ENCODE results near the gene FBRS. TPM values are rescaled to one million over a fixed set of nuclear protein-coding genes. Genes with fewer than 3 reads are reported as not detected.

The FBRS gene
- total RNA-seq, 5 donors from 2014 or later (not counting 1 experiment from before 2014, with no cell fraction given), result 159 to 186 (median 167) TPM

GRCh38 chr16:30650369-30651123 is 7.7 kb upstream of the FBRS start, which contains the start of gene PRR14:
Gene PRR14, plus strand, starts transcription at chr16:30650960. Its CDS starts 686 bp downstream, at chr16:30651646.
- no peaks in the 10 kb centered on the region for H3K9me3 ChIP-seq
- DNase-seq (peak; percentile 94 to 99 (median 98)), ATAC-seq (replicated peaks in 1 of 4) (peak; percentile 86 to 88 (median 87))
- H3K4me3 ChIP-seq (ENCODE audit: control insufficient read depth in 1 of 2, extremely low read depth in 1 of 2, low read length in 1 of 2), result peak within 1 kb of the TSS; percentile 93 to 99
- Mint-ChIP-seq H3K27me3 (no peaks in the 10 kb centered on the region), H3K9me3 (no peaks in the 10 kb centered on the region), H3K4me3 (peak within 1 kb of the TSS; percentile 92 to 100 (median 98)), H3K4me1 (peaks cover 27 to 29% (median 29%) of the 10 kb centered on the region in 3 donors), H3K36me3 (peaks cover 15% of the 10 kb centered on the region), H3K27ac (peak within 1 kb of the TSS; percentile 98 to 99)
- CTCF ChIA-PET, result interaction anchor here (0.6 to 2.2 kb wide), 12 partner anchors 8 to 808 kb away, joined by 3 to 8 read pairs (median 5); partner anchors contain the start of genes DCTPP1 (in 1 of the 2) and FBRS (in 1 of the 2)
- H3K36me3 ChIP-seq (ENCODE audit: control insufficient read depth in 2 of 2, extremely low read depth in 1 of 2, insufficient read depth in 1 of 2, low read length in 1 of 2), result peaks cover 10 to 38% of the 10 kb centered on the region in 2 donors
- peak within 1 kb of the TSS; percentile 98 for H3K27ac ChIP-seq (ENCODE audit: low read length)
- peaks cover 4 to 28% of the 10 kb centered on the region in 2 experiments for H3K4me1 ChIP-seq (ENCODE audit: control insufficient read depth in 1 of 2, extremely low read depth in 1 of 2, insufficient read depth in 2 of 2, low read length in 2 of 2)
- H3K27me3 ChIP-seq (replicated peaks in 1 of 2; ENCODE audit: control insufficient read depth in 2 of 2, extremely low read depth in 1 of 2, insufficient read depth in 2 of 2, low read length in 1 of 2), result no peaks in the 10 kb centered on the region
- 1% methylated on average over 40 of the region's 53 CpGs for WGBS (ENCODE audit: insufficient coverage)
- POLR2A ChIA-PET, result interaction anchor here (0.6 to 0.7 kb wide), 5 partner anchors 8 to 1711 kb away, joined by 3 to 9 read pairs (median 4); no protein-coding TSS in a partner anchor

- H3K9me3 Mint-ChIP-seq, result no peaks in the 10 kb centered on the region
- Histone ChIP-seq H3K4me1 (ENCODE audit: control insufficient read depth in 1 of 2, extremely low read depth in 1 of 2, insufficient read depth in 2 of 2, low read length in 2 of 2) (peaks cover 4 to 33% of the 10 kb centered on the region in 2 experiments), H3K27me3 (replicated peaks in 1 of 2; ENCODE audit: control insufficient read depth in 2 of 2, extremely low read depth in 1 of 2, insufficient read depth in 2 of 2, low read length in 1 of 2) (no peaks in the 10 kb centered on the region), H3K9me3 (no peaks in the 10 kb centered on the region), H3K4me3 (ENCODE audit: control insufficient read depth in 1 of 2, extremely low read depth in 1 of 2, low read length in 1 of 2) (peak overlapping the region; percentile 93 to 99), H3K36me3 (ENCODE audit: control insufficient read depth in 2 of 2, extremely low read depth in 1 of 2, insufficient read depth in 1 of 2, low read length in 1 of 2) (peaks cover 12 to 46% of the 10 kb centered on the region in 2 donors), H3K27ac (ENCODE audit: low read length) (peak overlapping the region; percentile 98)
- H3K4me1 Mint-ChIP-seq, result peaks cover 30 to 33% (median 32%) of the 10 kb centered on the region in 3 donors
- peak overlapping the region; percentile 98 to 99 for H3K27ac Mint-ChIP-seq
- POLR2A ChIA-PET, result interaction anchor here in 1 of 2 donors (0.6 kb wide), 1 partner anchor 7 kb away, joined by 4 read pairs; no protein-coding TSS in a partner anchor
- peak overlapping the region; percentile 92 to 100 (median 98) for H3K4me3 Mint-ChIP-seq
- CTCF ChIA-PET, result interaction anchor here (0.6 to 2.2 kb wide), 7 partner anchors 9 to 222 kb away, joined by 3 to 8 read pairs (median 4); partner anchors contain the start of gene DCTPP1 (in 1 of the 2)
- H3K36me3 Mint-ChIP-seq, result peaks cover 21% of the 10 kb centered on the region
- under 1% methylated on average over 55 of the region's 71 CpGs for WGBS (ENCODE audit: insufficient coverage)
- H3K27me3 Mint-ChIP-seq, result no peaks in the 10 kb centered on the region
- DNase-seq (peak; percentile 43 to 87 (median 62)), ATAC-seq (replicated peaks in 1 of 4) (peak; percentile 59 to 67 (median 64))
Observed at GRCh38 chr16:30651124-30652004, 6.9 kb upstream of the FBRS start.

DNA sequence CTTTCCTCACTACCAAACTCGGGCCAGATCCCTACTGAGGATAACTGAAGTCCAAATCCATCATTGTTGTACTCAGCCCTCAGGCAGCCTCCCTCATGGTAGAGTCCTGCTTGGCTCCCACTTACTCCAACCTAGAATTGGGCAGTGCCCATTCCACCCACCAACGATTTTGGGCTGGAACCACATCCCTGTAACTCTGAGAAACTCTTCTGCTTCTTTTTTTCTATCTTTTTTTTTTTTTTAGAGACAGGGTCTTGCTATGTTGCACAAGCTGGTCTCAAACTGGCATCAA is 6.3 kb upstream of the FBRS start:
- H3K9me3 Mint-ChIP-seq, result no peaks in the 10 kb centered on the region
- peaks cover 22% of the 10 kb centered on the region for H3K36me3 Mint-ChIP-seq
- peak overlapping the region; percentile 78 to 92 (median 82) for H3K4me3 Mint-ChIP-seq
- peak overlapping the region; percentile 95 for H3K27ac ChIP-seq (ENCODE audit: low read length)
- ChIA-PET CTCF (no interaction called here), POLR2A (no interaction called here)
- 6% methylated on average over 2 of the region's 2 CpGs for WGBS (ENCODE audit: insufficient coverage)
- peak overlapping the region; percentile 80 to 81 for H3K27ac Mint-ChIP-seq
- no peaks in the 10 kb centered on the region for H3K9me3 ChIP-seq
- peak overlapping the region; percentile 51 to 99 for H3K4me3 ChIP-seq (ENCODE audit: control insufficient read depth in 1 of 2, extremely low read depth in 1 of 2, low read length in 1 of 2)
- H3K27me3 Mint-ChIP-seq, result no peaks in the 10 kb centered on the region
- ATAC-seq (replicated peaks in 1 of 4) (no peak), DNase-seq (no peak)
- H3K36me3 ChIP-seq (ENCODE audit: control insufficient read depth in 2 of 2, extremely low read depth in 1 of 2, insufficient read depth in 1 of 2, low read length in 1 of 2), result peaks cover 12 to 51% of the 10 kb centered on the region in 2 donors
- H3K4me1 Mint-ChIP-seq, result peaks cover 36 to 37% (median 37%) of the 10 kb centered on the region in 3 donors
- H3K4me1 ChIP-seq (ENCODE audit: control insufficient read depth in 1 of 2, extremely low read depth in 1 of 2, insufficient read depth in 2 of 2, low read length in 2 of 2), result peaks cover 5 to 38% of the 10 kb centered on the region in 2 experiments
- no peaks in the 10 kb centered on the region for H3K27me3 ChIP-seq (replicated peaks in 1 of 2; ENCODE audit: control insufficient read depth in 2 of 2, extremely low read depth in 1 of 2, insufficient read depth in 2 of 2, low read length in 1 of 2)

- Mint-ChIP-seq H3K9me3 (no peaks in the 10 kb centered on the region), H3K27ac (peak overlapping the region; percentile 80 to 81), H3K4me1 (peaks cover 43 to 45% (median 45%) of the 10 kb centered on the region in 3 donors), H3K27me3 (no peaks in the 10 kb centered on the region), H3K4me3 (peak overlapping the region; percentile 78 to 92 (median 82)), H3K36me3 (peaks cover 22% of the 10 kb centered on the region)
- H3K4me3 ChIP-seq (ENCODE audit: control insufficient read depth in 1 of 2, extremely low read depth in 1 of 2, low read length in 1 of 2), result no peak overlapping the region
- no peaks in the 10 kb centered on the region for H3K9me3 ChIP-seq
- CTCF ChIA-PET, result no interaction called here
- POLR2A ChIA-PET, result no interaction called here
- H3K4me1 ChIP-seq (ENCODE audit: control insufficient read depth in 1 of 2, extremely low read depth in 1 of 2, insufficient read depth in 2 of 2, low read length in 2 of 2), result peaks cover 12 to 46% of the 10 kb centered on the region in 2 experiments
- no peaks in the 10 kb centered on the region for H3K27me3 ChIP-seq (replicated peaks in 1 of 2; ENCODE audit: control insufficient read depth in 2 of 2, extremely low read depth in 1 of 2, insufficient read depth in 2 of 2, low read length in 1 of 2)
- 96% methylated on average over 18 of the region's 18 CpGs for WGBS (ENCODE audit: insufficient coverage)
- H3K27ac ChIP-seq (ENCODE audit: low read length), result no peak overlapping the region
- no peak for DNase-seq
- H3K36me3 ChIP-seq (ENCODE audit: control insufficient read depth in 2 of 2, extremely low read depth in 1 of 2, insufficient read depth in 1 of 2, low read length in 1 of 2), result peaks cover 12 to 51% of the 10 kb centered on the region in 2 donors
- ATAC-seq (replicated peaks in 1 of 4), result no peak
Observed at GRCh38 chr16:30652718-30653117, 5.5 kb upstream of the FBRS start.

DNA sequence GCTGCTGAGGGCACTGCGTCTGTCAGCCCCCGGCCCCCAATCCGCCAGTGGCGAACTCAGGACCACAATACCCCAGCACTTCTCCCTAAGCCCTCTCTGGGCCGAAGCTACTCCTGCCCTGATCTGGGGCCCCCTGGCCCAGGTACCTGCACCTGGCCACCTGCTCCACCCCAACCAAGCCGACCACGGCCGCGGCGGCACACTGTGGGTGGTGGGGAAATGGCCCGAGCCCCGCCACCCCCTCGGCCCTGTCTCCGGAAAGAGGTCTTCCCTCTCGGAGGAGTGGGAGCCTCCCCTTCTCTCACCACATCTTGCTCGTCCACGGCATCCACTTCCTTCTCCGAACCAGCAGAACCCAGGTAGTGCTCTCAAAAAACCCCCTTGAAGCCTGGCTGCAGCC is 3.4 kb upstream of the FBRS start:
- H3K36me3 Mint-ChIP-seq, result peaks cover 22% of the 10 kb centered on the region
- no peak overlapping the region for H3K27ac Mint-ChIP-seq
- peaks cover 41 to 43% (median 42%) of the 10 kb centered on the region in 3 donors for H3K4me1 Mint-ChIP-seq
- Histone ChIP-seq H3K4me3 (ENCODE audit: control insufficient read depth in 1 of 2, extremely low read depth in 1 of 2, low read length in 1 of 2) (no peak overlapping the region), H3K9me3 (no peaks in the 10 kb centered on the region), H3K27ac (ENCODE audit: low read length) (no peak overlapping the region), H3K4me1 (ENCODE audit: control insufficient read depth in 1 of 2, extremely low read depth in 1 of 2, insufficient read depth in 2 of 2, low read length in 2 of 2) (peaks cover 12 to 41% of the 10 kb centered on the region in 2 experiments), H3K36me3 (ENCODE audit: control insufficient read depth in 2 of 2, extremely low read depth in 1 of 2, insufficient read depth in 1 of 2, low read length in 1 of 2) (peaks cover 12 to 51% of the 10 kb centered on the region in 2 donors), H3K27me3 (replicated peaks in 1 of 2; ENCODE audit: control insufficient read depth in 2 of 2, extremely low read depth in 1 of 2, insufficient read depth in 2 of 2, low read length in 1 of 2) (no peaks in the 10 kb centered on the region)
- H3K9me3 Mint-ChIP-seq, result no peaks in the 10 kb centered on the region
- no peaks in the 10 kb centered on the region for H3K27me3 Mint-ChIP-seq
- 93% methylated on average over 7 of the region's 18 CpGs for whole genome bisulfite sequencing (ENCODE audit: insufficient coverage)
- CTCF ChIA-PET, result no interaction called here
- H3K4me3 Mint-ChIP-seq, result no peak overlapping the region
- ATAC-seq (replicated peaks in 1 of 4), result no peak
- POLR2A ChIA-PET, result interaction anchor here in 1 of 2 donors (0.7 kb wide), 1 partner anchor 103 kb away, joined by 3 read pairs; no protein-coding TSS in a partner anchor
- DNase-seq, result no peak

All from T-cell (primary cell).